HepG2 (cell line): ENCODE measurements around the gene SMDT1. TPM values are rescaled to one million over a fixed set of nuclear protein-coding genes. Genes with fewer than 3 reads are reported as not detected.

Source experiments
- ARNT ChIP-seq: fragments of 450-650 bp; IDR thresholded peaks from 2 replicates; pipeline ENCODE4 v1.6.1; 2017
- BRD4 ChIP-seq: sonication (generic); formaldehyde crosslinking; IDR thresholded peaks from 2 replicates; pipeline ENCODE4 v1.4.0; 2020; ENCODE audit warnings: missing genetic modification reagents
- CCAR2 ChIP-seq: fragments of 200-400 bp; formaldehyde crosslinking; optimal IDR thresholded peaks from 2 replicates; pipeline ENCODE3; 2018; ENCODE audit warnings: low read depth, mild to moderate bottlenecking, low read length, moderate library complexity
- CHCHD3 ChIP-seq: sonication (generic); formaldehyde crosslinking; IDR thresholded peaks from 2 replicates; pipeline ENCODE4 v1.8.0; 2022; ENCODE audit warnings: mild to moderate bottlenecking, missing genetic modification reagents, moderate library complexity
- DDIT3 ChIP-seq: sonication (generic); formaldehyde crosslinking; IDR thresholded peaks from 2 replicates; pipeline ENCODE4 v1.4.0; 2020; ENCODE audit warnings: mild to moderate bottlenecking, missing genetic modification reagents
- GATA4 ChIP-seq: sonication (generic); IDR thresholded peaks from 2 replicates; pipeline ENCODE4 v1.6.1; 2016; ENCODE audit warnings: antibody characterized with exemption, low read depth, borderline replicate concordance
- HCFC1 ChIP-seq: fragments of 150-350 bp; IDR thresholded peaks from 2 replicates; pipeline ENCODE4 v1.6.1; 2014; ENCODE audit warnings: low read depth, low read length
- HOXA5 ChIP-seq: sonication (generic); formaldehyde crosslinking; IDR thresholded peaks from 2 replicates; pipeline ENCODE4 v1.4.0; 2020; ENCODE audit warnings: missing genetic modification reagents
- HOXD1 ChIP-seq: sonication (generic); formaldehyde crosslinking; IDR thresholded peaks from 2 replicates; pipeline ENCODE4 v1.5.0; 2020; ENCODE audit warnings: missing genetic modification reagents
- MTA1 ChIP-seq: sonication (generic); formaldehyde crosslinking; IDR thresholded peaks from 2 replicates; pipeline ENCODE4 v1.4.0; 2020; ENCODE audit warnings: missing genetic modification reagents, mild to moderate bottlenecking, borderline replicate concordance
- MXD1 ChIP-seq: sonication (generic); formaldehyde crosslinking; IDR thresholded peaks from 2 replicates; pipeline ENCODE4 v1.4.0; 2020; ENCODE audit warnings: mild to moderate bottlenecking, missing genetic modification reagents
- NR2F1 ChIP-seq, 2 experiments: fragments of 450-650 bp in 1 of 2; formaldehyde crosslinking in 1 of 2; IDR thresholded peaks; 2 replicates each; pipeline versions ENCODE4 v1.5.0 to v1.6.1; 2016 to 2020; ENCODE audit warnings: mild to moderate bottlenecking in 1 of 2, missing compliant biosample characterization in 1 of 2, missing genetic modification reagents in 1 of 2, moderate library complexity in 1 of 2
- PAXIP1 ChIP-seq: sonication (generic); formaldehyde crosslinking; conservative IDR thresholded peaks from 2 replicates; pipeline ENCODE4 v1.4.0; 2020; ENCODE audit warnings: mild to moderate bottlenecking, missing genetic modification reagents, moderate library complexity
- PHF20 ChIP-seq: sonication (generic); formaldehyde crosslinking; IDR thresholded peaks from 2 replicates; pipeline ENCODE4 v1.5.0; 2020; ENCODE audit warnings: mild to moderate bottlenecking, missing genetic modification reagents
- RFX1 ChIP-seq: fragments of 450-650 bp; IDR thresholded peaks from 2 replicates; pipeline ENCODE4 v1.6.1; 2017
- SAP130 ChIP-seq: IDR thresholded peaks from 2 replicates; pipeline ENCODE4 v1.6.1; 2016; ENCODE audit warnings: low read depth
- TEAD3 ChIP-seq: optimal IDR thresholded peaks from 2 replicates; pipeline ENCODE3; 2016; ENCODE audit warnings: borderline replicate concordance
- TOPORS ChIP-seq: sonication (generic); formaldehyde crosslinking; IDR thresholded peaks from 2 replicates; pipeline ENCODE4 v1.8.0; 2023; ENCODE audit warnings: mild to moderate bottlenecking, missing genetic modification reagents
- WIZ ChIP-seq: sonication (generic); formaldehyde crosslinking; IDR thresholded peaks from 2 replicates; pipeline ENCODE4 v1.5.1; 2020; ENCODE audit warnings: mild to moderate bottlenecking, missing genetic modification reagents
- ZBTB21 ChIP-seq: sonication (generic); formaldehyde crosslinking; IDR thresholded peaks from 2 replicates; pipeline ENCODE4 v1.4.0; 2020; ENCODE audit warnings: missing genetic modification reagents
- ZBTB4 ChIP-seq: sonication (generic); formaldehyde crosslinking; IDR thresholded peaks from 2 replicates; pipeline ENCODE4 v1.4.0; 2020; ENCODE audit warnings: missing genetic modification reagents, mild to moderate bottlenecking, borderline replicate concordance
- ZKSCAN1 ChIP-seq: fragments of 150-350 bp; IDR thresholded peaks from 2 replicates; pipeline ENCODE4 v1.6.1; 2014; ENCODE audit warnings: low read length
- ZNF589 ChIP-seq: sonication (generic); formaldehyde crosslinking; conservative IDR thresholded peaks from 2 replicates; pipeline ENCODE4 v1.8.0; 2022; ENCODE audit warnings: mild to moderate bottlenecking, moderate library complexity, missing genetic modification reagents
- ZNF816 ChIP-seq: sonication (generic); formaldehyde crosslinking; IDR thresholded peaks from 2 replicates; pipeline ENCODE4 v1.8.0; 2022; ENCODE audit warnings: missing genetic modification reagents, mild to moderate bottlenecking, borderline replicate concordance
- polyA plus RNA-seq, 8 experiments: library from polyadenylated mRNA; depleted of rRNA in 3 of 8; stranded (reverse) in 7 of 8; unstranded in 1 of 8; fragments of >200 nt; fragmentation: Illumina TruSeq in 4 of 8; extraction: Trizol in 4 of 8; gene quantifications; 2 replicates each; pipeline versions ENCODE4 v1.2.1 to v1.2.3, GENCODE V29; 2011 to 2016; ENCODE audit warnings: low read depth in 4 of 8, missing spikeins in 1 of 8, mixed read lengths in 1 of 8; ENCODE audit not compliant: insufficient read depth in 1 of 8
- total RNA-seq, 5 experiments: library from RNA; depleted of rRNA; stranded (reverse); fragments of >200 nt; fragmentation: Illumina TruSeq; extraction: Trizol; gene quantifications; 2 replicates each; pipeline ENCODE4 v1.2.3, GENCODE V29; 2016; ENCODE audit warnings: low read depth in 1 of 5

Gene SMDT1
- total and polyA plus RNA-seq, 2 of the 13 experiments (the other 11 are each of a cell fraction or from before 2014, with no cell fraction given): 8.3 to 26.6 TPM

GRCh38 chr22:42070517-42071422 lies 8.7 kb upstream of the SMDT1 start, which contains the start of gene NAGA (continued):
- TF ChIP-seq GATA4 (no peak), ARNT (no peak), HOXA5 (CRISPR knock-in tag) (no peak), ZBTB21 (CRISPR knock-in tag) (no peak), CCAR2 (no peak), PHF20 (CRISPR knock-in tag) (peak; percentile 71), DDIT3 (CRISPR knock-in tag) (no peak), ZBTB4 (CRISPR knock-in tag) (no peak), ZNF816 (CRISPR knock-in tag) (peak; percentile 94), PAXIP1 (peak; percentile 58; the same call in 1 of the 2 replicates), NR2F1 (CRISPR knock-in tag; IDR thresholded peaks at IDR 0.05) (no peak), TEAD3 (CRISPR knock-in tag) (peak; percentile 75), SAP130 (CRISPR knock-in tag) (peak; percentile 86), MXD1 (CRISPR knock-in tag) (peak; percentile 81), CHCHD3 (CRISPR knock-in tag) (no peak; the same call in 1 of the 2 replicates), TOPORS (peak; percentile 92), BRD4 (peak; percentile 76; the same call in 1 of the 2 replicates), WIZ (CRISPR knock-in tag) (no peak), ZNF589 (CRISPR knock-in tag) (peak; percentile 76; the same call in 1 of the 2 replicates), HOXD1 (CRISPR knock-in tag) (peak; percentile 70; the same call in 1 of the 2 replicates), ZKSCAN1 (no peak), RFX1 (peak; percentile 55; the same call in 1 of the 2 replicates), MTA1 (CRISPR knock-in tag) (peak; percentile 94; the same call in 1 of the 2 replicates), HCFC1 (no peak)
